HG03442 (cell line): ENCODE results near the gene MYOZ2.

Source experiments
- ATAC-seq: cut with Tn5 transposase; IDR thresholded peaks from one replicate; pipeline ENCODE4 v1.9.1; 2021; ENCODE audit warnings: mild to moderate bottlenecking, moderate library complexity; ENCODE audit not compliant: unreplicated experiment

Gene MYOZ2

DNA sequence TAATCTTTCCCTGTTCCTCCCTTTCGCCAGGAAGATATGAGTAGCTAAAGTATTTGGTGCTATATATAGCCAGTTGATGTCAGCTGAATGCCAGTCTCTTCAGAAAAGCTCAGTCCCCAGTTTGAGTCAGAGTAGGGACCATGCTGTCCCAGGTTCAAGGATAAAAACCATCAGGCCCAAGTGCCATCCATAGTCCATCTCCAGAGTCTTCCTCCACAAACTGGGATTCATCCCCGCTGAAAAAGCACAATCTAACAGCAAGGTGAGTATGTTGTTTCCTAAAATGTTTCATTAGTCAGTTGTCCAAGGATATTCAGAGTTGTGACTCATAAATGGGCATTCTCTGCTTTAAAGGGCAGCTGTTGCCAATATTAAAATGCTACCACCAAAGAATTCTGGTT, at the start of gene MYOZ2:
MYOZ2 (plus strand) TSS at position 112 of the 401 bp plus-strand sequence. CDS start 694 bp downstream, outside the sequence.
- ATAC-seq: no peak

GRCh38 chr4:119087121-119087520, 48.5 kb upstream of the MYOZ2 start:
- ATAC-seq: no peak

DNA sequence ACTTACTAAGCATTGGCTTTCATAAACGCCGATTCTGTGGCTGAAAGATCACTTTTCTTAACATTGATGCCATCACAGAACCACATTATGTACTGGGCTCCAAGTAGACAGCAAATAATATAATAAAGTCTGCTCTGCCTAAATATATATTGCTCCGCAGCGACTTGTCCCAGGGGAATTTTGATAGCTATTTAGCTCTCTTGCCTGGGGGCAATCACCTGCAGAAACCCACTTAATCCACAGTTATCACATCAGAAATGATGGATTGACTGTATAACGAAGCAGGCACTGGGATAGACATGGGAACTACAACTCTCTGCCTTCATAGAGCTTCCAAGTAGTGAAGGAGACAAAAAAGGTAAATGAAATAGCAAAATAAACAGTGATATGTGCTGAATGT, 48.0 kb upstream of the MYOZ2 start:
- ATAC-seq: no peak

- no peak for ATAC-seq
Measured at GRCh38 chr4:119093042-119093827, 42.4 kb upstream of the MYOZ2 start.

DNA sequence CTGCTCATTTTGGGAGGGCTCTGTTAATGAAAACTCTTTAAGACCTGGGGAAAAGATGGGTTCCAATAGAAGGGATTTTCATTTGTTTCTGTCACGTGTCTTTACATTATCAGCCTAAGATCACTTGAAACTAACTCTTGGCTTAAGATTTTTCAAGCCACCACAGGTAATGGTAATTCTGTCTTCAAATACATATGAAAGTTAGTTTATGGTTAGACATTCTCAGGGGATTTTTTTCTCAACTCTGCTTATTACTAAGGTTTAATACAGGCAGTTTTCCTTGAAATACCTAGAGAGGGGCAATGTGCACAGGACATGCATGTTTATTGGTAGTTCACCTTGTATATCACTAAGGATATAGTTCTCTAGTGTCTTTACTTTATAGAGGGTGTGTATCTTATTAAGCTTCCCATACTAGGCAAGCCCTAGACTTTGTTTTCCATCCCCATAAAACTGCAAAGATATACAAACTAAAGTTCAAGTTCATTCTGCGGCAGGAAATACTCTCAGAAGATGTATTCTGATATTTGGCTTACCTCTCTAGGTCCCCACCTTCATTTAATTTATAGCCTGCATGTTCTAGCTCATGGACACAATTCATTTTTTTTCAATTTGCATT, 38.2 kb upstream of the MYOZ2 start:
- ATAC-seq: no peak

DNA sequence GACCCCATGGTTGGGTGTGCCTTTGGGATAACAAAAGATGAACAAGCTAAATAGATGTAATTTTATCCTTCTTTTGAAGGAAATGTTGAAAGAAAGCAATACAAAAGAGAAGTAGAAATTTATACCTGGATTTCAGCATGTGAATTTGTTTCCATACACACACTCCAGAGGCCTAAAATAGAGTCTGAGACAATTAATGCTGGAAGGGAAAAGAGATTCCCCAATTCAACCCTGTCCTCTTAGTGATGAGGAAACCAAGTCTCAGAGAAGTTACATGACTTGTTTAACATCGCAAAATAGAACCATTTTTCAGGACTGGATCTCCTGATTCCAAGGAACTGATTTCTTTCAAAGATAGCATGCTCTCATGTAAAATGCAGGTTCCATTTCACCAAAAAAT, 37.3 kb upstream of the MYOZ2 start:
- ATAC-seq: no peak

DNA sequence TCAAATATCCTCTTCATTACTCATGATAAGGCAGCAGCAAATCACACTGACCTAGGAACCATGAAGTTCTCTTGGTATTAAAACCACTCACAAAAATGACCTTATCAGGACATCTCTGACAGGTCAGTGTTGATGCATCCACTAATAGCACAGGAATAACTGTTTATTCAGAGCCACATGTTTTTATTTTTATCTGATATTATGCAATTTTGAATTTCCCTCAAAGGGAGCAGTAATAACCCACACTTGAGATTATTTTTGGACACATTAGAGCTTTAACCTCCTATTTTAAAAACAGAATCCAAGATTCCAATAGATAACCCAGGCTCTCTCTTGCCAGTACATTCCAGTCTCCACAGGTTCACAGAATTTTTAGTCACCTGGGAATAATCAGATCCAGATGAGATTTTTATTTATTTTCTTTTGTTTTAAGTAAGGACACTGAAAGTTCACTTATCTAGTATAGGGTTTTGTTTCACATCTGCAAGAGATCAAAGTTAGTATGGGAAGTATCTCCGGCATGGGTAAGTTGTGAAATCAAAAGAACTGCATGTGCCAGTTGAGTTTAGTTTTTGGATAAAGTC, 36.3 kb upstream of the MYOZ2 start:
- no peak for ATAC-seq

DNA sequence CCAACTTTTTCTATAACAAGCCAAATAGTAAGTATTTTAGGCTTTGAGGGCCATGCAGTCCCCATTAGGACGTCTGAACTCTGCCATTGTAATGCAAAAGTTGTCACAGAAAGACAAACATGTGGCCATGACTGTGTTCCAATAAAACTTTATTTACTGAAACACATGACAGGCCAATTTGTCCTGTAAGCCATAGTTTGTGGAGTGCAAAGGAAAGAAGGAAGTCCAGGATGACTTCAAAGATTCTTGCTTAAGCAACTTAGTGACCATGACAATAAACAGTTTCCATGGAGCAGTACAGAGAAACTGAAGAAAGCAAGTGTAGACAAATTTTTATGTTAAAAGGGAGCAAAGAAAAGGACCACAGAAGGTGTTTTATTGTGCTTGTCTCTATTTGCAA, 35.0 kb upstream of the MYOZ2 start:
- no peak for ATAC-seq

GRCh38 chr4:119103263-119103662, 32.4 kb upstream of the MYOZ2 start:
- no peak for ATAC-seq

GRCh38 chr4:119104644-119105273, 30.9 kb upstream of the MYOZ2 start:
- no peak for ATAC-seq

DNA sequence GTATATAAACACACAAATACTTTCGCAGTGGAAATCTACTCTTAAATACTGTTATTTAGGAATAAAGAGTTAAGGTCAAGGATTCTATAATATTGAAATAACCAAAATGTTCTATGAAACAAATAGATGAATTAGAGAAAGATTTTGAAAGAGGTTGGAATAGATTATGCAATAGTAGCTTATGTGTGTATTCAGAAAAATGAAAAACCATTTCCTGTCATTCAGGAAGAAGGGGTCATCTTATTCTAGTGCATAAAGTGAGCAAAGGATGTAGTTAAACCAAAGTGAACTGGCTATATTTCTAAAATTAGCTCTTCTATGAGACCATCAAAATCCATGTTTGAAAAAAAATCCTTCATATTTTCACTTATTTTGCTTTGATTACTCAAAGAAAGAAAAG, 30.0 kb upstream of the MYOZ2 start:
- no peak for ATAC-seq

DNA sequence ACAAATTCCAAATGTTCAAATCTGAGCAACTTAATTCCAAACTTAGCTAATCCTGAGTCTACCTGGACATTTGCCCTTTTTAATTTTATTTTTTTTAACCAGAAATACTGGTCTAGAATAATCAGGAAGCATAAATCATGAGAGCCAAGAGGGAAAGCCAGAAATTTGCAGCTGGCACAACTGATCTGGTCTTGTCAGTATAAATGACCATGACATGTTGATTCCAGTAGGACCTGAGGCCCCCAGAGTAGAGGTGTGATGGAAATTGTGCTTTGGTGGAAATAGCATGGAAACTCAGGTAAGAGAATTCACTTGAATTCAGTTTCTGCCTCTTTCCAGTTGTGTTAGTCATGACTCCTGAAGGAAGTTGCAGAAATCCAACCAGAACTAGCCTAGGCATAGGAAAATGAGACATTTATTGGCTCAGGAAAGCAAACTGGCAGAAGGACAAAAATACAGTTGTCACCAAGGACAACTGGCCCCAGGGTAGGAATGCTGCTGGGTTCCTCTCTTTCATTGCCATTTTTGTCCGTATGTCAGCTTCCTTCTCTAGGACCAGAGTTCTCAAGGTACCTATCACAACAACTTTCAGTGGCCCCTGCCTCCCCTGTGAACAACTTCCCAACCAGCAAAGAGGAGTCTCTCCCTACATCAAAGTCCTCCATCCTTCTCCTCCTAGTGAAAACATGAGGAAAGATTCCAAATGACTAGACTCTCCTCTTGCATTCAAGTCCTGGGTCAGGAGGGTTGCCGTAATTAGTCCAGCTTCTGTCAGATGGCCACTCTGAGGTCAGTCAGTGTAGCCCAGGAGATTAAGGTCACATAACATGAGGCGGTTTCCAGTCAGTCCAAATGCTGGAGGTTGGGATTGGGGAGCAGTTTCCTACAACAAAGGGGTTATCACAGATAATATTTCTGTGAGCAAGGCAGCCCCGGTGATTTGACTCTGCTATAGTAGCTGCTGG, 29.3 kb upstream of the MYOZ2 start:
- ATAC-seq: no peak

DNA sequence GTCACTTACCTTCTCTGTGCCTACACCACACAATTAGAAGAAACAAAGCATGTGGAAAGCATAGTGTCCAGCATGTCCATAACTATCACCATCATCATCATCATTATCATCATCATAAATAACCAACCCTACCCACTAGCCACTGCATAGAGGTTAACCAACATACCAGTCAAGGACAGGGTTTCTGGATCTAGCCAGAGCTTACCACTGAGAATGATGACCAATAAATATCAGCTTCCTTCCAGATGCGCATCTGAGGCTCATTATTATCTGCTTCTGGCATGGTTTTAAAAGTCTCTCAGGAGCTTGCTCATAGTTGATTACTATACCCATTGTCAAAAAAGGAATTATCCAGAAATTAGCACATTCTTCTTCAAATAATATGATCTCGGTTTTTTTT, 25.5 kb upstream of the MYOZ2 start:
- ATAC-seq: no peak

GRCh38 chr4:119111296-119111695, 24.3 kb upstream of the MYOZ2 start:
- ATAC-seq: no peak

GRCh38 chr4:119113033-119113655, 22.5 kb upstream of the MYOZ2 start:
- no peak for ATAC-seq

DNA sequence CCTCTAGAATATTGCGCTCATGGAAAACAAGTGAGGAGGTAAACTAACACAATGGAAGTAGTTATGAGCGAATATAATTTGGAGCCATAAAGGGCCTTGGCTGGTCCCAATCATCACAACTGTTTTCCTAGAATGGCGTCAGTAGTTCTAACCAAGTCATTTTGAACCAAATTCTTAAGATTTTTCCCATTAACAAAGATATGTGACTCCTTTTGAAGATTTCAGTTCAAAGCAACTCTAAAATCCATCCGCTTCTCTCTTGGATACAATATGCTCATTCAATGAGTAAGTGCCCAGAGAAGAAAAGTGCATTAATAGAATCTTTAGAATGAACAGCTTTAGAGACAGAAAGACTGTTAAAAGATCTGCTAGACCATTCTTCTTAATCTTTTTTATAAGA, 19.6 kb upstream of the MYOZ2 start:
- ATAC-seq: no peak

DNA sequence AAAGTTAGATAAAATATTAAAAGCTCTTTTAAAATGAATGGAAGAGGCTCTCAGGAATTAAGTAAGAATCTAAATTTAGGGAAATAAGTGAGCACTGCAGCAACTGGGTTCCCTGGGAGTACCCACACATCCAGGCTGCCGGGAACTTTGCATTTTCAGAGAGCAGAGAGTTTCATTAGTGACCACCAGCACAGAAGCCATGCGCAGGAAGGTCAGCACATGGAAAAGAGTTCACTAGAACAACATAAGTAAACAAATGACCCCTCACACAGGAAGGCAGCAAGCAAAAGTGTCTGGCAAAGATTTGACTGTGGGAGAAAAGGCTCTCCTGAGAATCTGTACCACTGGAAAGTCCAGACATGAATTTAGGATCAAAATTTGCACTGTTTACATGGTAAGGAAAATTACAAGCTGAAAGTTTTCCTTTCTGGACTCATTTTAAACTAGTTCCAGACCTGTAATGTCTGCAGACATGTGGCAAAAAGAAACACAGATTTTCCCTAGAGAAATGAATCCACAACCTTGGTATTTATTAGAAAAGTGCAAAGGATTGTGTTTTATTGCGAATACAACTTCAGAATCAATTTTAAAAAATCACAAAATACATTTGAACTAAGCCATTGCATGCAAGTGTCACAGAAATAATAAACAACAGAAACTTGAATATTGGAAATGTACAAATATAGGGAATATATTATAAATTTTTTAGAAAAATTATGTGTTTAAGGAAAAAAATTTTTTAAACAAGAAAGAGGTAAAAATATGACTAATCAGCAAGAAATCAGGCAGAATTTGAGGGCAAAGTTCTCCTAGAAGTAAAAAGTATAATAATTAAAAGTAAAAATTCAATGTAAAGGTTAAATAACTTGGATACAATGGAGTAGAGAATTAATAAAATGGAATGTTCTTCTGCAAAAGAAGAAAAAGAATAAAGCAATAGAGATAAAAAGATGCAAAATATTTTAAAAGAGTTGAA, 18.4 kb upstream of the MYOZ2 start:
- no peak for ATAC-seq

DNA sequence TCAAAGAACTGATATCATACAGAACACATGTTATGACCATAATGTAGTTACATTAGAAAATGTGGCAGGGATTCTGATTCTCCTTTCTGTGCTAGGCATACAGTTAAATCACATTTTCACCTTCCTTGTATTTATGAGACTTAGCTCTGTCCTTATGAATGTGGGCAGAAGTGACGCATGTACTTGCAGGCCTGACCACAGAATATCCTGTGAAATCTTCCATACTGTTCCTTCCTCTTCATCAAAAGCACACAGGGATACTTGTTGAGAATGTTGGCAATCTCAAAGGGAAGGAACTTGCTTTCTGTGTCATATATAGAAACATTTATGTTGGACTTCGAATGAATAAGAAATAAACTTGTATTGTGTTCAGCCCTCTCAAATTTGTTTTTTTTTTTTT, 17.2 kb upstream of the MYOZ2 start:
- ATAC-seq: no peak

GRCh38 chr4:119124352-119124751, 11.3 kb upstream of the MYOZ2 start:
- ATAC-seq: no peak
